Measurements from ENCODE around the gene SRRM2. TPM values are rescaled to one million over a fixed set of nuclear protein-coding genes. Genes with fewer than 3 reads are reported as not detected.
"Not testable (repeated sequence)": the region's sequence is repeated elsewhere in the genome, so short reads cannot be mapped to it uniquely, and the experiment has no call there.

The SRRM2 gene
- total and polyA plus RNA-seq, 2 experiments from 2014 or later = 42.6 to 202 TPM

DNA sequence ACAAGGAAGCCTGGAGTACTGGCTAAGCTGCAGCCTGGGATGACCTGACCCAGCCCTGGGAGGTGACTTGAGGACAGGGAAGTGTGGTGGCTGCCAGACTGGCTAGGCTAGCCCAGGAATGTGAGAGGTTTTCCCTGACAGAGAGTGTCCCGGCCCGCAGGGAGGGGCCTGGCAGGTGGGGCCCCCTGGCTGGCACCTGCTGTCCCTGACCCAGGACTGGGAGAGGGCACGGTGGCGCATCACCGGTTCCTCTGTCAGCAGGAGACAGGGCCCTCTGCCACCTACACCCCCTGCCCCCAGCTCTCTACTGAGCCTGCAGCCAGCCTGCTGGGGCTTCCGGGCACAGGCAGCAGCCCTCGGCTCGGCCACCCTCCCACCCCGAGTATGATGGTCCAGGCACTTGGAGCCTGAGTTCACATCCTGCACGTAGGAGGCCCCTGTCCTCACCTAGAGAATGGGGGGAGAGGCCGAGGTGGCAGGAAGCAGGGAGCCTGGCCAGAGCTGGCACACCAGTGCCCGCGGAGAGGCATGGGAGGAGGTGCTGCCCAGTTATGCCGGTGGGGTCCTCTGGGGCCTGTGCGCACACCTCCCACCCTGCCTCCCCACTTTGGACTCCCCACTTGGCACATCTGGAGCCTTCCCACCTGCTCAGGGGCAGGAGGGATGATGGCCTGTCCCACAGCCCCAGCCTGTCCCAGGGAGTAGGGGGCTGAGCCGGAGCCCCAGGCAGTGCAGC is 32.9 kb upstream of the SRRM2 start:
- H3K27ac ChIP-seq = no peak overlapping the region
- in situ Hi-C loops (cut with MboI) = no loop called here
- no peak overlapping the region for H2AFZ ChIP-seq
- no peaks in the 10 kb centered on the region for H3K9me2 ChIP-seq (ENCODE audit: insufficient read depth)
- H3K79me2 ChIP-seq (ENCODE audit: insufficient read depth) = no peaks in the 10 kb centered on the region
- DNase-seq = no peak
- no peaks in the 10 kb centered on the region for H3K9me3 ChIP-seq (ENCODE audit: low read depth)
- no peaks in the 10 kb centered on the region for H4K20me1 ChIP-seq (ENCODE audit: insufficient read depth)
- WGBS, 2 experiments (ENCODE audit: low coverage in 1 of 2, low lambda C conversion rate in 2 of 2, missing lambda C conversion rate in 2 of 2) = 83 to 87% methylated on average over 12 to 16 of the region's 16 CpGs
- H3K4me3 ChIP-seq = no peak overlapping the region
- no peak overlapping the region for H3K4me2 ChIP-seq (ENCODE audit: unreplicated experiment)
- no peaks in the 10 kb centered on the region for H3K27me3 ChIP-seq (replicated peaks; ENCODE audit: insufficient read depth)
- no peaks in the 10 kb centered on the region for H3K36me3 ChIP-seq (ENCODE audit: low read depth)
- no peaks in the 10 kb centered on the region for H3F3A ChIP-seq (ENCODE audit: insufficient read depth)
- no peak for TF ChIP-seq EZH2phosphoT487 (IDR thresholded peaks at IDR 0.05; ENCODE audit: insufficient read depth, low read depth)
- no peak for TF ChIP-seq EZH2 (IDR thresholded peaks at IDR 0.05; ENCODE audit: insufficient read depth, poor library complexity, severe bottlenecking)
- H3K9ac ChIP-seq = no peak overlapping the region
- H3K4me1 ChIP-seq (ENCODE audit: insufficient read depth) = 0 out of 2 replicates have a peak, but pooled peaks cover 3% of the 10 kb centered on the region

DNA sequence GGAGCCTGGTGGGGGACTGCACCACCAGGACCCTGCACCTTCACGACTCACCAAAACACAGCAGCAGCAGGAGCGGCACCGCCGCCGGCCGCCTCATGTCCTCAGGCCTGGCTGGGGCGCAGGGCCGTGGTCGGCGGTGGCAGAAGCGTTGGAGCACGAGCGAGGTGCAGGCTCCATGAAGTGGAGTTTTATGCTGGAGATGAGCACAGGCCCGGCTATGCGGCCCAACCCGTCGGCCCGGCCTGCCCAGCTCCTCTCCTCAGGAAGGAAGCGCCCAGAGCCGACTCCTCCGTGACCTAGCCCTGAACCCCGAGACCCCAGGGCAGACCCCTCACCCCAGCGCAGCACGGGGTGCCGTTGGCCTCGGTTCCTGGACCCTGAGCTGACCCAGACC is 32.4 kb upstream of the SRRM2 start, which contains the start of gene PRSS27:
Gene PRSS27, minus strand, starts transcription at position 161 of the 394 bp plus-strand sequence. Its CDS starts 64 bp downstream, at position 97.
- TF ChIP-seq EZH2 (IDR thresholded peaks at IDR 0.05; ENCODE audit: insufficient read depth, poor library complexity, severe bottlenecking) (no peak), EZH2phosphoT487 (IDR thresholded peaks at IDR 0.05; ENCODE audit: insufficient read depth, low read depth) (no peak)
- Histone ChIP-seq H3K9me3 (ENCODE audit: low read depth) (no peaks in the 10 kb centered on the region), H3K9me2 (ENCODE audit: insufficient read depth) (no peaks in the 10 kb centered on the region), H3K4me3 (peak within 1 kb of the TSS; percentile 74), H3K4me2 (ENCODE audit: unreplicated experiment) (peak within 1 kb of the TSS; percentile 92), H2AFZ (peak within 1 kb of the TSS; percentile 93), H4K20me1 (ENCODE audit: insufficient read depth) (no peaks in the 10 kb centered on the region), H3F3A (ENCODE audit: insufficient read depth) (no peaks in the 10 kb centered on the region), H3K27me3 (replicated peaks; ENCODE audit: insufficient read depth) (no peaks in the 10 kb centered on the region), H3K79me2 (ENCODE audit: insufficient read depth) (no peaks in the 10 kb centered on the region), H3K36me3 (ENCODE audit: low read depth) (no peaks in the 10 kb centered on the region), H3K27ac (no peak within 1 kb of the TSS), H3K9ac (peak within 1 kb of the TSS; percentile 86), H3K4me1 (ENCODE audit: insufficient read depth) (0 out of 2 replicates have a peak, but pooled peaks cover 3% of the 10 kb centered on the region)
- WGBS, 2 experiments (ENCODE audit: low coverage in 1 of 2, low lambda C conversion rate in 2 of 2, missing lambda C conversion rate in 2 of 2) = 95 to 98% methylated on average over 21 to 25 of the region's 26 CpGs
- no peak for DNase-seq
- in situ Hi-C loops (cut with MboI) = no loop called here

DNA sequence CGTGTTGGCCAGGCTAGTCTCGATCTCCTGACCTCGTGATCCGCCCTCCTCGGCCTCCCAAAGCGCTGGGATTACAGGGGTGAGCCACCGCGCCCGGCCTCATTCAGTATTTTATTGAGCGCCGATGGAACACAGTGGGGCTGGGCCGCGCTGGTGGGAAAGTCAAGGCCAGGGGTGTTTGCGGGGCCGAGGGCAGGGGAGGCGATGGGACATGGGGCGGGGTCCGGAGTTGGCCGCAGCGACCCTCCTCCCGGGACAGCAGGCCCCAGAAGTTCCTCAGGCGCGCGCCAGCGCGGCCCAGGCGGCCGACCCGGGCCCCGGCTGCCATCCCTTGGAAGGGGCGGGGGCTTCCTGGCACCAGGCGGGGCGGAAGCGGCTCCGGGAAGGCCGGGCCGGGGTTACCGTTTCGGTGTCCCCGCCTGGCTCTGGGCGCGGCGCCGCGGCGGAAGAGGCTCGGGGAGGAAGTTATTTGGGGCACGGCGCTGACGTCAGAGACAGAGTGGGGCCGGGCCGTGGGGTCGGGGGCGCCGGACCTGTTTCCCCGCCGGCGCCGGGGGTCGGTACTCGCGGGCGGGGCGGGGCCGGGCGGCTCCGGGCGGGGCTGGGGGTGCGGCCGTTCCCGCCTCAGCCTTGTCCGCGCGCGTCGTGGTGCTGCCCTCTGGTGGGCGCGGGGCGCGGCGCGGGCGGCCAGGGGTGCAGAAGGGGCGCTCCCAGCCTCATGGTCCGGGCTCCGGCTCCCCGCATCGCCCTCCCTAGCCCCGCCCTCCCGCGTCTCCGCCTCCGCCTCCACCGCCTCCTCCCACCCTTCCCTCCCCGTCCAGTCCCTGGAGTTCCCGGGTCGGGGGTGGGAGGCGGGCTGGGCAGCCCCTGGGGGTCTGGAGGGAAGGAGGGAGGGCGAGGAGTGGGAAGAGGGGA is 31.5 kb upstream of the SRRM2 start:
- H3K4me3 ChIP-seq = peak overlapping the region; percentile 74

GRCh38 chr16:2721634-2722173 is 30.7 kb upstream of the SRRM2 start:
- H3K27ac ChIP-seq = not testable (repeated sequence)

More for the DNA sequence above, 31.5 kb upstream of the SRRM2 start:
- no peak overlapping the region for H3K27ac ChIP-seq
- no peaks in the 10 kb centered on the region for H3K36me3 ChIP-seq (ENCODE audit: low read depth)
- no peaks in the 10 kb centered on the region for H3K79me2 ChIP-seq (ENCODE audit: insufficient read depth)
- no peaks in the 10 kb centered on the region for H3K9me2 ChIP-seq (ENCODE audit: insufficient read depth)
- no peaks in the 10 kb centered on the region for H4K20me1 ChIP-seq (ENCODE audit: insufficient read depth)
- no peak for TF ChIP-seq EZH2 (IDR thresholded peaks at IDR 0.05; ENCODE audit: insufficient read depth, poor library complexity, severe bottlenecking)
- TF ChIP-seq EZH2phosphoT487 (IDR thresholded peaks at IDR 0.05; ENCODE audit: insufficient read depth, low read depth) = no peak
- H3K9ac ChIP-seq = peak overlapping the region; percentile 86
- in situ Hi-C loops (cut with MboI) = no loop called here
- H3K4me2 ChIP-seq (ENCODE audit: unreplicated experiment) = peak overlapping the region; percentile 92
- H2AFZ ChIP-seq = peak overlapping the region; percentile 93
- H3F3A ChIP-seq (ENCODE audit: insufficient read depth) = no peaks in the 10 kb centered on the region
- H3K27me3 ChIP-seq (replicated peaks; ENCODE audit: insufficient read depth) = no peaks in the 10 kb centered on the region
- DNase-seq = peak; percentile 92
- WGBS, 2 experiments (ENCODE audit: low coverage in 1 of 2, low lambda C conversion rate in 2 of 2, missing lambda C conversion rate in 2 of 2) = 6 to 9% methylated on average over 25 to 65 of the region's 99 CpGs
- H3K9me3 ChIP-seq (ENCODE audit: low read depth) = no peaks in the 10 kb centered on the region
- 0 out of 2 replicates have a peak, but pooled peaks cover 3% of the 10 kb centered on the region for H3K4me1 ChIP-seq (ENCODE audit: insufficient read depth)

More at GRCh38 chr16:2721634-2722173, 30.7 kb upstream of the SRRM2 start:
- H3K36me3 ChIP-seq (ENCODE audit: low read depth); H4K20me1 ChIP-seq (ENCODE audit: insufficient read depth); H3F3A ChIP-seq (ENCODE audit: insufficient read depth); in situ Hi-C loops (cut with MboI); H3K27me3 ChIP-seq (replicated peaks; ENCODE audit: insufficient read depth); H3K79me2 ChIP-seq (ENCODE audit: insufficient read depth); H3K4me1 ChIP-seq (ENCODE audit: insufficient read depth); DNase-seq; H3K9me2 ChIP-seq (ENCODE audit: insufficient read depth); H3K9me3 ChIP-seq (ENCODE audit: low read depth): not testable (repeated sequence)
- Histone ChIP-seq H3K9ac (peak overlapping the region; percentile 86), H3K4me2 (ENCODE audit: unreplicated experiment) (peak overlapping the region; percentile 65), H2AFZ (peak overlapping the region; percentile 89), H3K4me3 (peak overlapping the region; percentile 74)
- 42 to 45% methylated on average over 13 to 14 of the region's 14 CpGs for WGBS, 2 experiments (ENCODE audit: low coverage in 1 of 2, low lambda C conversion rate in 2 of 2, missing lambda C conversion rate in 2 of 2)

Data from GM23248 (cell line).